HEK293 (cell line): Measurements from ENCODE around the gene LAMTOR1.
"Not testable (repeated sequence)": the region's sequence is repeated elsewhere in the genome, so short reads cannot be mapped to it uniquely, and the experiment has no call there.

Experiments
- CTCF ChIA-PET: fragments of 350-600 bp; formaldehyde crosslinking; extraction: SDS; loops from one replicate; lab custom pipeline; 2021; ENCODE audit warnings: antibody characterized with exemption; lab: Yijun Ruan, JAX
- POLR2A ChIA-PET: fragments of 300-600 bp; formaldehyde crosslinking; extraction: SDS; loops from one replicate; lab custom pipeline; 2020; ENCODE audit warnings: antibody characterized with exemption, inconsistent platforms; lab: Yijun Ruan, JAX
- H3K27ac ChIP-seq: fragments of 200-500 bp; sonication (Bioruptor generic); 2 replicates; pipeline ENCODE4 v1.5.1; 2014; ENCODE audit warnings: low read depth, low read length, control low read depth, inconsistent platforms; ENCODE audit errors: extremely low read depth
- H3K36me3 ChIP-seq, 2 experiments: fragments of 200-500 bp in 1 of 2; sonication (Bioruptor generic) in 1 of 2; 1 replicate in 1 of 2; 2 replicates in 1 of 2; pipeline ENCODE4 v1.5.1; 2014 to 2017; ENCODE audit warnings: inconsistent platforms in 2 of 2, low read length in 2 of 2; ENCODE audit not compliant: control insufficient read depth in 2 of 2, insufficient read depth in 1 of 2
- H3K4me1 ChIP-seq: fragments of 200-500 bp; sonication (Bioruptor generic); 2 replicates; pipeline ENCODE4 v1.5.1; 2014; ENCODE audit warnings: mild to moderate bottlenecking, low read length, inconsistent platforms; ENCODE audit not compliant: control insufficient read depth, insufficient read depth
- H3K4me3 ChIP-seq: 2 replicates; pipeline ENCODE4 v1.5.1; 2011; ENCODE audit warnings: low read depth, mild to moderate bottlenecking, control low read depth, low read length, moderate library complexity
- H3K9me3 ChIP-seq: fragments of 200-500 bp; sonication (Bioruptor generic); 2 replicates; pipeline ENCODE4 v1.5.1; 2014; ENCODE audit warnings: low read depth, low read length, inconsistent platforms; ENCODE audit not compliant: control insufficient read depth, insufficient read depth
- GLI2 ChIP-seq: fragments of 450-650 bp; formaldehyde crosslinking; IDR thresholded peaks from 2 replicates; pipeline ENCODE4; 2017; ENCODE audit warnings: missing biosample characterization, missing genetic modification characterization, low read depth, borderline replicate concordance
- GLIS1 ChIP-seq: fragments of 450-650 bp; formaldehyde crosslinking; IDR thresholded peaks from 2 replicates; pipeline ENCODE4 v1.5.1; 2016; ENCODE audit warnings: missing biosample characterization, missing genetic modification characterization
- MZF1 ChIP-seq: fragments of 450-650 bp; formaldehyde crosslinking; IDR thresholded peaks from 2 replicates; pipeline ENCODE4 v1.5.1; 2017; ENCODE audit warnings: missing biosample characterization, missing genetic modification characterization, borderline replicate concordance
- SCRT1 ChIP-seq: fragments of 450-650 bp; formaldehyde crosslinking; IDR thresholded peaks from 2 replicates; pipeline ENCODE4 v1.5.1; 2016; ENCODE audit warnings: missing biosample characterization, missing genetic modification characterization, borderline replicate concordance
- SCRT2 ChIP-seq: fragments of 450-650 bp; formaldehyde crosslinking; IDR thresholded peaks from 2 replicates; pipeline ENCODE4 v1.5.1; 2016; ENCODE audit warnings: missing biosample characterization, missing genetic modification characterization
- ZBTB20 ChIP-seq: fragments of 450-650 bp; formaldehyde crosslinking; IDR thresholded peaks from 2 replicates; pipeline ENCODE4 v1.5.1; 2016; ENCODE audit warnings: missing biosample characterization, missing genetic modification characterization
- ZBTB26 ChIP-seq: fragments of 450-650 bp; formaldehyde crosslinking; optimal IDR thresholded peaks from 2 replicates; pipeline ENCODE3; 2016; ENCODE audit warnings: missing biosample characterization, mild to moderate bottlenecking, missing genetic modification characterization
- ZEB2 ChIP-seq: fragments of 450-650 bp; formaldehyde crosslinking; IDR thresholded peaks from 2 replicates; pipeline ENCODE4 v1.5.1; 2016; ENCODE audit warnings: missing biosample characterization, missing genetic modification characterization
- ZFP3 ChIP-seq: fragments of 450-650 bp; formaldehyde crosslinking; IDR thresholded peaks from 2 replicates; pipeline ENCODE4 v1.5.1; 2016; ENCODE audit warnings: low read depth, missing biosample characterization, missing genetic modification characterization
- ZIC2 ChIP-seq: fragments of 450-650 bp; formaldehyde crosslinking; IDR thresholded peaks from 2 replicates; pipeline ENCODE4 v1.5.1; 2016; ENCODE audit warnings: missing biosample characterization, missing genetic modification characterization
- ZNF157 ChIP-seq: fragments of 450-650 bp; formaldehyde crosslinking; IDR thresholded peaks from 2 replicates; pipeline ENCODE4 v1.5.1; 2016; ENCODE audit warnings: missing biosample characterization, missing genetic modification characterization
- ZNF169 ChIP-seq: fragments of 450-650 bp; formaldehyde crosslinking; IDR thresholded peaks from 2 replicates; pipeline ENCODE4 v1.5.1; 2016; ENCODE audit warnings: missing biosample characterization, missing genetic modification characterization
- ZNF174 ChIP-seq: fragments of 450-650 bp; formaldehyde crosslinking; IDR thresholded peaks from 2 replicates; pipeline ENCODE4 v1.5.0; 2017; ENCODE audit warnings: missing biosample characterization, mild to moderate bottlenecking, missing genetic modification characterization
- ZNF184 ChIP-seq: fragments of 450-650 bp; IDR thresholded peaks from 2 replicates; pipeline ENCODE4 v1.5.1; 2018; ENCODE audit warnings: missing biosample characterization, mild to moderate bottlenecking, missing genetic modification characterization
- ZNF211 ChIP-seq: fragments of 450-650 bp; formaldehyde crosslinking; IDR thresholded peaks from 2 replicates; pipeline ENCODE4 v1.5.1; 2016; ENCODE audit warnings: low read depth, missing biosample characterization, missing genetic modification characterization
- ZNF223 ChIP-seq: fragments of 450-650 bp; formaldehyde crosslinking; IDR thresholded peaks from 2 replicates; pipeline ENCODE4 v1.5.1; 2016; ENCODE audit warnings: missing biosample characterization, missing genetic modification characterization
- ZNF302 ChIP-seq: fragments of 450-650 bp; formaldehyde crosslinking; IDR thresholded peaks from 2 replicates; pipeline ENCODE4 v1.5.1; 2016; ENCODE audit warnings: missing biosample characterization, missing genetic modification characterization, low read depth
- ZNF544 ChIP-seq: fragments of 450-650 bp; formaldehyde crosslinking; IDR thresholded peaks from 2 replicates; pipeline ENCODE4 v1.5.0; 2017; ENCODE audit warnings: missing biosample characterization, missing genetic modification characterization
- ZNF585B ChIP-seq: fragments of 450-650 bp; formaldehyde crosslinking; IDR thresholded peaks from 2 replicates; pipeline ENCODE4 v1.5.1; 2016; ENCODE audit warnings: missing biosample characterization, missing genetic modification characterization
- ZNF660 ChIP-seq: fragments of 450-650 bp; IDR thresholded peaks from 2 replicates; pipeline ENCODE4 v1.5.1; 2018; ENCODE audit warnings: missing biosample characterization, mild to moderate bottlenecking, missing genetic modification characterization
- ZNF677 ChIP-seq: fragments of 450-650 bp; IDR thresholded peaks from 2 replicates; pipeline ENCODE4 v1.5.0; 2018; ENCODE audit warnings: missing biosample characterization, mild to moderate bottlenecking, missing genetic modification characterization, moderate library complexity
- ZNF692 ChIP-seq: fragments of 450-650 bp; formaldehyde crosslinking; IDR thresholded peaks from 2 replicates; pipeline ENCODE4 v1.5.1; 2016; ENCODE audit warnings: missing biosample characterization, missing genetic modification characterization
- ZNF701 ChIP-seq: fragments of 450-650 bp; formaldehyde crosslinking; IDR thresholded peaks from 2 replicates; pipeline ENCODE4 v1.5.1; 2016; ENCODE audit warnings: missing biosample characterization, missing genetic modification characterization
- ZSCAN5A ChIP-seq: fragments of 450-650 bp; formaldehyde crosslinking; IDR thresholded peaks from 2 replicates; pipeline ENCODE4 v1.5.1; 2016; ENCODE audit warnings: missing biosample characterization, missing genetic modification characterization
- TF ChIP-seq, protein P1 (sequence below): fragments of 450-650 bp; formaldehyde crosslinking; IDR thresholded peaks from 2 replicates; pipeline ENCODE4 v1.5.1; 2017; ENCODE audit warnings: missing biosample characterization, missing genetic modification characterization

The LAMTOR1 gene

DNA sequence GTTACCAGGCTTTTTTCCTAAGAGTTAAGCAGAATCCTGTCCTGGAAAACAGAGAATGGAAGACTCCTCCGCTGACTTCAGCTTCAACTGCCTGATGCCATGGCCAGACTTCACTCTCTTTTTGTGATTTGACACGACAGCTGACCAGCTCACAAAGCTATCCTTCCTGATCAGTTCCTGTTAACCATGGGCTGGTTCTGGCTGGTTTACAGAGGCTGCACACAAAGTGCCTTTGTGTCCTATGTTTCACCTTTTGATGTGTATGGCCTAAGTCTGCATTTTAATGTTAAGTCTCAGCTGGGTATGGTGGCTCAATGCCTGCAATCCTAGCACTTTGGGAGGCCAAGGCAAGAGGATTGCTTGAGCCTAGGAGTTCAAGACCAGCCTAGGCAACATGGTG is 43.5 kb upstream of the LAMTOR1 start:
- H3K4me1 ChIP-seq = no peaks in the 10 kb centered on the region
- no peaks in the 10 kb centered on the region for H3K36me3 ChIP-seq
- ChIA-PET POLR2A (no interaction called here), CTCF (interaction anchor here (0.6 to 1.9 kb wide), 7 partner anchors 14 to 381 kb away, joined by 3 to 7 read pairs (median 3); no protein-coding TSS in a partner anchor)
- no peaks in the 10 kb centered on the region for H3K9me3 ChIP-seq
- H3K27ac ChIP-seq = no peak overlapping the region
- H3K4me3 ChIP-seq = no peak overlapping the region
- TF ChIP-seq ZNF302 (tag by site-specific recombination) = no peak
- no peak for TF ChIP-seq ZNF211 (tag by site-specific recombination)
- TF ChIP-seq GLIS1 (tag by site-specific recombination) = no peak
- TF ChIP-seq ZNF157 = no peak
- TF ChIP-seq ZNF660 (tag by site-specific recombination) = no peak
- no peak for TF ChIP-seq ZNF585B (tag by site-specific recombination)
- TF ChIP-seq ZFP3 (tag by site-specific recombination) = no peak
- no peak for TF ChIP-seq ZNF223 (tag by site-specific recombination)
- no peak for TF ChIP-seq MZF1 (tag by site-specific recombination)
- TF ChIP-seq ZNF184 = no peak
- TF ChIP-seq ZNF677 (tag by site-specific recombination) = no peak
- TF ChIP-seq ZBTB26 = no peak
- TF ChIP-seq, protein P1, sequence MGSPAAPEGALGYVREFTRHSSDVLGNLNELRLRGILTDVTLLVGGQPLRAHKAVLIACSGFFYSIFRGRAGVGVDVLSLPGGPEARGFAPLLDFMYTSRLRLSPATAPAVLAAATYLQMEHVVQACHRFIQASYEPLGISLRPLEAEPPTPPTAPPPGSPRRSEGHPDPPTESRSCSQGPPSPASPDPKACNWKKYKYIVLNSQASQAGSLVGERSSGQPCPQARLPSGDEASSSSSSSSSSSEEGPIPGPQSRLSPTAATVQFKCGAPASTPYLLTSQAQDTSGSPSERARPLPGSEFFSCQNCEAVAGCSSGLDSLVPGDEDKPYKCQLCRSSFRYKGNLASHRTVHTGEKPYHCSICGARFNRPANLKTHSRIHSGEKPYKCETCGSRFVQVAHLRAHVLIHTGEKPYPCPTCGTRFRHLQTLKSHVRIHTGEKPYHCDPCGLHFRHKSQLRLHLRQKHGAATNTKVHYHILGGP (tag by site-specific recombination) = no peak
- TF ChIP-seq GLI2 (tag by site-specific recombination) = no peak
- no peak for TF ChIP-seq ZNF169 (tag by site-specific recombination)
- no peak for TF ChIP-seq ZNF692 (tag by site-specific recombination)

GRCh38 chr11:72144807-72145565 is 41.9 kb upstream of the LAMTOR1 start:
- H3K27ac ChIP-seq = no peak overlapping the region
- H3K4me3 ChIP-seq = no peak overlapping the region
- H3K4me1 ChIP-seq = no peaks in the 10 kb centered on the region
- H3K36me3 ChIP-seq = no peaks in the 10 kb centered on the region
- no peaks in the 10 kb centered on the region for H3K9me3 ChIP-seq
- TF ChIP-seq SCRT1 (tag by site-specific recombination) (0 out of 2 replicates have a peak, but pooled peaks have one; percentile 30), ZEB2 (tag by site-specific recombination) (no peak), SCRT2 (tag by site-specific recombination) (peak; percentile 83), ZBTB20 (tag by site-specific recombination) (no peak), ZNF544 (tag by site-specific recombination) (no peak), ZNF701 (tag by site-specific recombination) (no peak), ZSCAN5A (tag by site-specific recombination) (no peak), ZIC2 (tag by site-specific recombination) (no peak), ZNF174 (no peak)
- POLR2A ChIA-PET = interaction anchor here (1.2 to 1.3 kb wide), 2 partner anchors 33 to 120 kb away, joined by 3 to 10 read pairs; partner anchors contain the start of gene ANAPC15
- CTCF ChIA-PET = interaction anchor here (0.6 to 2.9 kb wide), 27 partner anchors 8 to 1738 kb away, joined by 3 to 35 read pairs (median 5); no protein-coding TSS in a partner anchor

DNA sequence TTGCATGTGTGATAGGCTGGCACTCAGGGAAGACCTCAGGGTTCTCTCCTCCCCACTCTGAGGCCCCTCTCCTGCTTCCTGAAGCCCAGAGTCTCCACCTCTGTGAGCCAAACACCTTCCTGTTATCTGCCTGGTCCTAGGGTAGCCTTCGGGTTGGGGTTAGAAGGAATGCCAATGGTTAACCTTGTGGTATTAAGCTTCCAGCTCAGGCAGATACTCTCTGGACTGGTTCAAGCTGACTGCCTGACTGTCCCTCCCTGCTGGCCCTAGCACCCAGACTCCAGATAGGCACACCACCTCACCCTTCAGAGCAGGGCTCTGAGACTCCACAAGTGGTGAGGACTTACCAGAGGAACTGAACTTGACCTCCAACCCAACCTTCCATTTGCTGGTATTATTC is 39.4 kb upstream of the LAMTOR1 start:
- POLR2A ChIA-PET, H3K27ac ChIP-seq, H3K4me1 ChIP-seq, H3K36me3 ChIP-seq, H3K4me3 ChIP-seq, H3K9me3 ChIP-seq: not testable (repeated sequence)
- CTCF ChIA-PET = interaction anchor here (1.1 to 2.9 kb wide), 7 partner anchors 11 to 288 kb away, joined by 3 to 28 read pairs (median 12); no protein-coding TSS in a partner anchor
